Colonic mucosa (tissue), 4 donors: ENCODE measurements around the gene WDR75. TPM values are rescaled to one million over a fixed set of nuclear protein-coding genes. Genes with fewer than 3 reads are reported as not detected.

Experiments
- DNase-seq: peaks from one replicate; pipeline ENCODE4 v3.0.0-alpha.2; 2020
- H3K27ac ChIP-seq: fragments of 200-600 bp; one replicate; pipeline ENCODE4 v1.8.0; 2021
- H3K27me3 ChIP-seq: fragments of 200-600 bp; one replicate; pipeline ENCODE4 v1.8.0; 2021
- H3K36me3 ChIP-seq: fragments of 200-600 bp; one replicate; pipeline ENCODE4 v1.8.0; 2021
- H3K4me1 ChIP-seq: fragments of 200-600 bp; one replicate; pipeline ENCODE4 v1.8.0; 2021; ENCODE audit warnings: mild to moderate bottlenecking
- H3K4me3 ChIP-seq: fragments of 200-600 bp; one replicate; pipeline ENCODE4 v1.8.0; 2021
- H3K9ac ChIP-seq, 2 donors: one replicate each; pipeline ENCODE4 v1.7.0; 2013; ENCODE audit warnings: control low read depth in 2 of 2, low read depth in 2 of 2, low read length in 2 of 2
- H3K9me3 ChIP-seq: fragments of 200-600 bp; one replicate; pipeline ENCODE4 v1.8.0; 2021
- CTCF ChIP-seq: fragments of 200-600 bp; IDR thresholded peaks from one replicate; pipeline ENCODE4 v1.8.0; 2022; ENCODE audit warnings: antibody characterized with exemption, mild to moderate bottlenecking
- intact Hi-C: fragments of 100-400 bp; cut with DNase I; formaldehyde crosslinking; loops from one replicate; pipeline ENCODE4 v1.14.1; 2022
- total RNA-seq, 2 donors: library from RNA; stranded (reverse); fragmentation: NEBNext Ultra II Directional in 1 of 2; extraction: Animal tissue kit (Norgen Biotek cat#: 25700) in 1 of 2; gene quantifications; one replicate each; pipeline ENCODE4 v1.2.1, GENCODE V29; 2021
- donor health status: healthy.
- donor health status: DM: no; HTN: no; CAD: no.
- donor health status: DM: no; HTN: no; CAD: no.

WDR75 gene
- total RNA-seq, 2 donors from 2014 or later = 19.0 to 21.4 TPM

DNA sequence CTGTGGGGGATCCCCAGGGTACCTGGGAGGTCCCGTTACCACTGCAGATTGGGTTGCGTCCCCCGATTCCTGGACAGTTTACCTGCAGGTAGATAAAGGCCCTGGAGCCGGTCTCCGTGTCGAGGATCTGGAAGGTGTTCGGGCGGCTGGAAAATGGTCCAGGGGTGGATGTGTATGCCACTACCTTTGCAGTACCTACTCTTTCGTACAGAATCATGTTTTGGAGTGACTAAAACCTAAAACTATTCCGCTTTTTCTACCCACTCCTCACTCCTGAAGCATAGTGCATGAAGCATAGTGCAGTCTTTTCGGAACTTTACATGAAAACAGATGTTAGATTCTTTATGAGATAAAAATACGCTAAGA, 418 bp downstream of the WDR75 start:
- H3K27ac ChIP-seq = peak overlapping the region; percentile 84
- no peak for DNase-seq
- H3K9me3 ChIP-seq = no peaks in the 10 kb centered on the region
- no peaks in the 10 kb centered on the region for H3K36me3 ChIP-seq
- H3K4me3 ChIP-seq = peak overlapping the region; percentile 88
- intact Hi-C loops = no loop called here
- H3K9ac ChIP-seq = peak overlapping the region; percentile 71 to 93
- TF ChIP-seq CTCF = no peak
- peaks cover 6% of the 10 kb centered on the region for H3K4me1 ChIP-seq
- H3K27me3 ChIP-seq = no peaks in the 10 kb centered on the region

GRCh38 chr2:189442468-189442867, 1.2 kb downstream of the WDR75 start:
- intact Hi-C loops = no loop called here
- no peak for TF ChIP-seq CTCF
- H3K4me1 ChIP-seq = peaks cover 6% of the 10 kb centered on the region
- no peak overlapping the region for H3K9ac ChIP-seq
- H3K9me3 ChIP-seq = no peaks in the 10 kb centered on the region
- H3K36me3 ChIP-seq = no peaks in the 10 kb centered on the region
- no peak overlapping the region for H3K4me3 ChIP-seq
- no peak for DNase-seq
- H3K27ac ChIP-seq = no peak overlapping the region
- H3K27me3 ChIP-seq = no peaks in the 10 kb centered on the region

DNA sequence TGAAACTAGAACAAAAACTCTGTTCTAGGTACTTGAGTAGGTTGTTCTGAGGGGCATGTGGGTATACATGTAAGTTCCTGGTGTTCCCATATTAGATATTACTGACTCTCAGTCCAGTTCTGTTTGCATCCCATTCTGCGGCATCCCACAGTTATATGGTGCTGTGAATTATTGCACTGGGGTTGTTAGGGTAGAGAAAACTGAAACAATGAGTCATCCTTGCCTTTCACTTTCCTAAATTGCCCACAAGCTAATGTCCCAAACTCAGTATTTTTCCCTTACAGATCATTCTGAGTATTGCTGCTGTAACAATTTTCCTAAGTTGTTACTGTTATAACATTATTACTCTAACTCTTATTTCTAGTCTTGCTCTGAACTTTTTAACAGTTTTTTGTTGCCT, 3.0 kb downstream of the WDR75 start:
- intact Hi-C loops = no loop called here
- no peak overlapping the region for H3K9ac ChIP-seq
- no peaks in the 10 kb centered on the region for H3K27me3 ChIP-seq
- no peak for DNase-seq
- H3K4me3 ChIP-seq = no peak overlapping the region
- no peaks in the 10 kb centered on the region for H3K36me3 ChIP-seq
- TF ChIP-seq CTCF = no peak
- no peak overlapping the region for H3K27ac ChIP-seq
- H3K4me1 ChIP-seq = peaks cover 6% of the 10 kb centered on the region
- no peaks in the 10 kb centered on the region for H3K9me3 ChIP-seq

DNA sequence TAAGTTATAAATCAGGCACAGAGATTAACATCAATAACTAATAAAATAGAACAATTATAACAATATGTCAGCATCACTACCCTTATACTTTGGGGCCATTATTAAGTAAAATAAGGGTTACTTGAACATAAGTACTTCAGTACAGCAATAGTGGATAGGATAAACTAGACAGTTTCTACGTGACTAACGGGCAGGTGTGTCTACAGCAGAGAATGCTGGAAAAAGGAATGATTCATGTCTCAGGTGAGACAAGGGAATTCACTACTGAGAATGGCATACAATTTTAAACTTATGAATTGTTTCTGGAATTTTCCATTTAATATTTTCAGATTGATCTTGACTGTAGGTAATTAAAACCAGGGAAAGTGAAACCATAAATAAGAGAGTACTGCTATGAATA, 5.5 kb downstream of the WDR75 start:
- no peaks in the 10 kb centered on the region for H3K36me3 ChIP-seq
- TF ChIP-seq CTCF = no peak
- no peaks in the 10 kb centered on the region for H3K27me3 ChIP-seq
- intact Hi-C loops = no loop called here
- no peak for DNase-seq
- no peak overlapping the region for H3K9ac ChIP-seq
- no peaks in the 10 kb centered on the region for H3K9me3 ChIP-seq
- peaks cover 6% of the 10 kb centered on the region for H3K4me1 ChIP-seq
- no peak overlapping the region for H3K4me3 ChIP-seq
- H3K27ac ChIP-seq = no peak overlapping the region

GRCh38 chr2:189454009-189454408, 12.7 kb downstream of the WDR75 start:
- Histone ChIP-seq H3K4me1 (no peaks in the 10 kb centered on the region), H3K27me3 (no peaks in the 10 kb centered on the region), H3K36me3 (no peaks in the 10 kb centered on the region), H3K9me3 (no peaks in the 10 kb centered on the region), H3K4me3 (no peak overlapping the region), H3K9ac (no peak overlapping the region), H3K27ac (no peak overlapping the region)
- DNase-seq = no peak
- intact Hi-C loops = loop anchor here (10.0 kb wide), 1 partner anchor 321 kb away; no protein-coding TSS in a partner anchor
- TF ChIP-seq CTCF = no peak

DNA sequence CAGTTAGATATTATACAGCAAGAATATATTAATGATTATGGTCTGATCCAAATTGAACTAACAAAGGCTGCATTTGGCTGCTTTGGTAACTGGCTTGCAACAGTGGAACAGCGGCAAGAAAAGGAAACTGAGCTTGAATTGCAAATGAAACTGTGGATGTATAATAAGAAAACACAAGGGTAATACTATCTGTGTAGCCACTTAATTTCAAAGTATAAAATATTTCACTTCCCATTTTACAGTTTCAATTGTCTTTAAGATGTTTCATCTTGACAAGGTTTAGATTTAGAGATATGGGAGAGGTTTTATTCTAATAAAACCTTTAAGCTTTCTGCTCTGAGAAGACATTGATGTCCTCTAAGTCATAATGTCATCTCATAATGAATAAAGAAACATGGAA, 23.8 kb downstream of the WDR75 start:
- Histone ChIP-seq H3K27me3 (no peaks in the 10 kb centered on the region), H3K9me3 (no peaks in the 10 kb centered on the region), H3K4me1 (no peaks in the 10 kb centered on the region), H3K9ac (no peak overlapping the region), H3K36me3 (no peaks in the 10 kb centered on the region), H3K4me3 (no peak overlapping the region), H3K27ac (no peak overlapping the region)
- no peak for DNase-seq
- intact Hi-C loops = loop anchor here (10.0 kb wide), 2 partner anchors 100 to 160 kb away; no protein-coding TSS in a partner anchor
- no peak for TF ChIP-seq CTCF
